ENCODE measurements around the gene RIMKLA.
A peak's percentile ranks its signal among the peaks of the same experiment; 100 is the strongest.

Gene RIMKLA

DNA sequence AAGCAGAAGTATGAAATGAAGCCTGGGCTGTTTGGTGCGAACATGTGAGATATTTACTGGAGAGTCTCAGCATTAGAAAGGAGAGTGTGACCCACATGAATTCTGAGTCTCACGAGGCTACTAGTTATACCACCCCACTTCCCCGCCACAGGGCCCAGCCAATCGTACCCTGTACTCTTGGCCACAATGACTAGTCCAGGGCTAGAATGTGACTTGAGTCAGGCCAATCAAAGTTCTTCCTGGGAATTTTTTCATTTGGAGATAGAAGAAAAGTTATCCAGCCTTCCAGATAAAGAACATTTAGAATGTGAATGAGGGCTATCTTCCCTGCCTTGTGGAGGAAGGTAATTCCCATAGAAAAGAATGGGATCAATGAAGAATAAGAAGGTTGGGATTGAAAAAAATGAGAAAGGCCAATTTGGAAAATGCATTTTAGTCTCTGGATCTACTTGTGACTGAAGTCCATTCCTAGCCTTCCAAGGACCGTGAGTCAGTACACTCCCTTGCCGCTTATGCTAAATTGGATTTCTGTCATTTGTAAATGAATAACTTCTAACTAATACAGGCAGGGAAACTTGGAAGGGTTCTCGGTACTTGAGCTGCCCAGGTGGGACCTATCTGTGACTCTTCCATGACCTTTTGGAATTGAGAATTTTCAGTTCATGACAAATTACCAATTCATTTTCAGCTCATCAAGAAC, 12.3 kb upstream of the RIMKLA start:
- in situ Hi-C loops (cut with HindIII; ENCODE audit: low sequenced_read_pairs), result no loop called here
- TF ChIP-seq, protein P1, sequence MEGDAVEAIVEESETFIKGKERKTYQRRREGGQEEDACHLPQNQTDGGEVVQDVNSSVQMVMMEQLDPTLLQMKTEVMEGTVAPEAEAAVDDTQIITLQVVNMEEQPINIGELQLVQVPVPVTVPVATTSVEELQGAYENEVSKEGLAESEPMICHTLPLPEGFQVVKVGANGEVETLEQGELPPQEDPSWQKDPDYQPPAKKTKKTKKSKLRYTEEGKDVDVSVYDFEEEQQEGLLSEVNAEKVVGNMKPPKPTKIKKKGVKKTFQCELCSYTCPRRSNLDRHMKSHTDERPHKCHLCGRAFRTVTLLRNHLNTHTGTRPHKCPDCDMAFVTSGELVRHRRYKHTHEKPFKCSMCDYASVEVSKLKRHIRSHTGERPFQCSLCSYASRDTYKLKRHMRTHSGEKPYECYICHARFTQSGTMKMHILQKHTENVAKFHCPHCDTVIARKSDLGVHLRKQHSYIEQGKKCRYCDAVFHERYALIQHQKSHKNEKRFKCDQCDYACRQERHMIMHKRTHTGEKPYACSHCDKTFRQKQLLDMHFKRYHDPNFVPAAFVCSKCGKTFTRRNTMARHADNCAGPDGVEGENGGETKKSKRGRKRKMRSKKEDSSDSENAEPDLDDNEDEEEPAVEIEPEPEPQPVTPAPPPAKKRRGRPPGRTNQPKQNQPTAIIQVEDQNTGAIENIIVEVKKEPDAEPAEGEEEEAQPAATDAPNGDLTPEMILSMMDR (IDR thresholded peaks at IDR 0.05; ENCODE audit: low read depth, low read length), result no peak
- DNase-seq (ENCODE audit: low read depth, low spot score), result no peak
- no peak overlapping the region for H3K4me3 ChIP-seq (ENCODE audit: low read depth, low read length)

DNA sequence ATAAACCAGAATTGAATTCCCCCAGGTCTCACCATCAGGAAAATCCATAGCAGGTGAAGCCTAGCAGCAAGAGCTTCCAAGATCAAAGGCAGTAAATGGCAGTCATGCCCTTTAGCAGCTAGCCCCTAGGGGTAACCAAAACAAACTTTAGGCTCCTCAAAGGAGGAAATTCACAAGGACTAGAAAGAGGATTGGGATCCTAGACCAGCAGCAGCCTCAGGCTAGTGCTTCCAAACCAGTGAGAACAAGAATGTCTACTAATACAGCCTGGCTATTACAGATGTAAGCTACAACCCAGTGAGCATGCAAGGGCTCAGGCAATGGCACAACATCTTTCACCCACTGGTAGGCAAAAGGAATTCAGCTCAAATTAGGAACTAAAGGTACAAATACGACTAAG, 11.1 kb upstream of the RIMKLA start:
- TF ChIP-seq, protein P1 (IDR thresholded peaks at IDR 0.05; ENCODE audit: low read depth, low read length), result no peak
- DNase-seq (ENCODE audit: low read depth, low spot score), result no peak
- in situ Hi-C loops (cut with HindIII; ENCODE audit: low sequenced_read_pairs), result no loop called here
- no peak overlapping the region for H3K4me3 ChIP-seq (ENCODE audit: low read depth, low read length)

DNA sequence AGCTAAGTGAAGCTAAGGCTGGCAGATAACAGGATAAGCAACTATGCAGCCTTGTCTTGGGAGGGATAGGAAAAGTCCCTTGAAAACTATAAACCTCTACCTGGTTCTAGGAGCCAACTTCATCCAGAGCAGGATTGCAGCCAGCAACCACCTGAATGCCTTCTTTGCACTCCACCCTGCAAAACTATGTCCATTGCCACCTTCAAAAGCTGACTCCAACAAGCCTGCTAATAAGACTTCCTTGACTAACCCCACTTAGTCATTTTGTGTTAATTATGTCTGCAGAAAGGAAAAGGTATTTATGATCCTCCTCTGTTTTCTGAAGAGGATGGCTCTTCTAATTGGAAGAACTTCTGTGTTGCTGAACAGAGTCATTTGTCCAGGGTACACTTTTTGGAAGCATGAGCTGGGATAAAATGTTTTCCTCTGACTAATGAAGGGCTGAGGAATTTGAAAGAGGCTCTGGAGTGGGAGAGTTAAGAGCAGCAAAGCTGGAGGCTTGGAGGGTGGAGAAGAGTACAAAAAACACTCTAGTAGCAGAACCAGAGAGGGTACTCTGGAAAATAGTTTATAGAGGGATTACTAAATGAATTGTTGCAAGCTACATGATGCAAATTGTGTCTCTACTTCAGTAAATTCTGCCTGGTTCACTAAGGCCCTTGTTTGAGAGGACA, 9.6 kb upstream of the RIMKLA start:
- no peak for DNase-seq (ENCODE audit: low read depth, low spot score)
- H3K4me3 ChIP-seq (ENCODE audit: low read depth, low read length), result no peak overlapping the region
- in situ Hi-C loops (cut with HindIII; ENCODE audit: low sequenced_read_pairs), result no loop called here
- TF ChIP-seq, protein P1 (IDR thresholded peaks at IDR 0.05; ENCODE audit: low read depth, low read length), result no peak

DNA sequence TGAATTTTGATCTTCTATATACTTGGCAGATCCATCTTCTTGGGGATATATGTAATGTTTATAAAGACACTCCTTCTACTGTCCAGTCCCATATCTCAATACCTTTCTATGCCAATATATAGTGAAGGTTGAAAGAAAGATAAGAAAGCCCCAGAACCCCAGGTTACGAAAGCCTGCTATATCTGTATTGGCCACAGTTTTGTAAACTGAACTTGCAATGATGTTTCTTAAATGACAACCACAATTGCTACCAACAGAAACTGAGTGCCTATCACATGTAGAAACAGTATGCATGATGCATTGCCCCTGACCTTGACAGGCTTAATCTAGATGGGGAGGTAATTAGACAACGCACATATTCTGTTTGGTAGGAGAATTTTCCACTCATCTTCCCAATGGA, 7.8 kb upstream of the RIMKLA start:
- DNase-seq (ENCODE audit: low read depth, low spot score), result no peak
- TF ChIP-seq, protein P1 (IDR thresholded peaks at IDR 0.05; ENCODE audit: low read depth, low read length), result no peak
- H3K4me3 ChIP-seq (ENCODE audit: low read depth, low read length), result no peak overlapping the region
- in situ Hi-C loops (cut with HindIII; ENCODE audit: low sequenced_read_pairs), result no loop called here

DNA sequence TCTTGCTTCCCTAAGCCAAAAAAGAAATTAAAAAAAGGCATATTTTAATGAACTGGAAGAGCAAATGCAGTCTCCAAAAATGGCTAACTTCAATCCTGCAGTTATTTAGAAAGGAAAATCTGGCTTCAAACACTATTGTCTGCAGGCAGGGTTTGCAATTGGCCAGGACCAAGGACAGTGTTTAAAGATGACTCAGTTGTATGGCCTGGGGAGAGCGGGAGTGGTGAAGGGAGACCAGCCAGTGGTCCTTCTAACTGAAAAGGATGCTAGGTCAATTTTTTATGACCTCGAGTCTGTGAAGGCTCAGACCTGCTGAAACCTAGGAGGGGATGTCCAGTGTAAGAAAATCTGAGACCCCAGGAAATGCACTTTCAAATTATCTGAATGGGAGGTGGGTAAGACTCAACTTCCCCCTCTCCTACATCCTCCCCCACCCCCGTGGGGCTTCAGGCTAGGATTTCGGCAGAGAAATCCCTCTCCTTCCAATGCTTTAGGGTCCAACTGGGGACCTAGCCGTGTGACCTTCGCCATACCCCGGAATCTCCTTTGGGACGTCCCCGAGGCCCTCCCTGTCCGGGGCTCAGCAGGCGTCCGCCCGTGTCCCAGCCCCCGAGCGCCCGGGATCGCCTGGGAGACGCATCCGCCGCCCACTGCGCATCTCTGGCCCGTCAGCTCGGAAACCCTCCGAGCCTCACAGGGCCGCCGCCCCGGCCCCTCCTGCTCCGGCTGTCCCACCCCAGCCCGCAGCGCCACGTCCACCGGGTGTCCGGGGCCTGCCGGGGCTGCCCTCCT, 602 bp upstream of the RIMKLA start:
- in situ Hi-C loops (cut with HindIII; ENCODE audit: low sequenced_read_pairs), result no loop called here
- no peak overlapping the region for H3K4me3 ChIP-seq (ENCODE audit: low read depth, low read length)
- TF ChIP-seq, protein P1 (IDR thresholded peaks at IDR 0.05; ENCODE audit: low read depth, low read length), result no peak
- peak; percentile 17 for DNase-seq (ENCODE audit: low read depth, low spot score)

DNA sequence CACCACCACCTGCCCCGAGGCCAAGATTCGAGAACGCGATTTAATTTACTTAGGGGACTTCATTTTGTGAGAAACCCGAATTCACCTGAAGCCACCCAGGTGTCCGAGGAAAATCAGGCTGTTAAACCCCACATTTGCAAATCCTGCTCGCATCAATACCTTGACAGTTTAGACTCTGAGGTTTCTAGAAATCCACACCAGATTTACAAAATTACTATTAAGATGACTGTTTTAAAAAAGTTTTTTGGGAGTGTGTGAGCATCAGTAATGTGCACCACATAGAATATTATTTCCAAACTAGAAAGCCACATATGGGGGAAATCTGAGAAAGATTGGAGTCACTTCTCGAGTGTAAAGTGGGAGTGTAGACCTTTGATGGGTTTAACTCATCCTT, 685 bp downstream of the RIMKLA start:
- no peak for DNase-seq (ENCODE audit: low read depth, low spot score)
- H3K4me3 ChIP-seq (ENCODE audit: low read depth, low read length), result no peak overlapping the region
- TF ChIP-seq, protein P1 (IDR thresholded peaks at IDR 0.05; ENCODE audit: low read depth, low read length), result no peak
- in situ Hi-C loops (cut with HindIII; ENCODE audit: low sequenced_read_pairs), result no loop called here

All from astrocyte of the spinal cord (primary cell).